Endothelial cell of umbilical vein (primary cell): ENCODE data around the gene TTC9. TPM values are rescaled to one million over a fixed set of nuclear protein-coding genes. Genes with fewer than 3 reads are reported as not detected.

Source experiments
- BruUV-seq: library from RNA; stranded (reverse); fragments of 400-500 nt; replicated peaks from 2 replicates; lab custom pipeline; 2021; lab: Mats Ljungman, UMichigan
- CTCF ChIA-PET: fragments of 300-600, 350-600 bp; sonication (Branson Sonifier 250); formaldehyde crosslinking; loops from one replicate; lab custom pipeline; 2021; ENCODE audit warnings: antibody characterized with exemption, inconsistent platforms; lab: Charles Lee
- POLR2A ChIA-PET: fragments of 300-600, 350-600 bp; sonication (Branson Sonifier 250); formaldehyde crosslinking; loops from one replicate; lab custom pipeline; 2021; ENCODE audit warnings: antibody characterized with exemption, inconsistent platforms; lab: Charles Lee
- DNase-seq: peaks from one replicate; pipeline ENCODE4 v3.0.0-alpha.2; 2011; ENCODE audit warnings: low read depth, low spot score
- FAIRE-seq: peaks from 2 replicates; lab custom pipeline; 2011; peaks lifted over from hg19 to GRCh38; lab: Jason Lieb, UNC
- H2AFZ ChIP-seq: 2 replicates; pipeline ENCODE4 v1.6.0; 2012; ENCODE audit warnings: low read depth, low read length, control low read depth, inconsistent platforms
- H3K27ac ChIP-seq: 2 replicates; pipeline ENCODE4 v1.5.1; 2011; ENCODE audit warnings: low read depth, mild to moderate bottlenecking, control low read depth, low read length, moderate library complexity; ENCODE audit not compliant: insufficient read depth
- H3K27me3 ChIP-seq, 2 experiments: 2 replicates each; pipeline versions ENCODE4 v1.6.0 to v1.6.1; 2011; ENCODE audit warnings: low read length in 2 of 2, mixed read lengths in 1 of 2; ENCODE audit not compliant: control insufficient read depth in 2 of 2, insufficient read depth in 2 of 2
- H3K36me3 ChIP-seq, 2 experiments: 2 replicates in 1 of 2; 3 replicates in 1 of 2; pipeline ENCODE4 v1.5.1; 2011; ENCODE audit warnings: low read length in 2 of 2, mild to moderate bottlenecking in 1 of 2, moderate library complexity in 1 of 2; ENCODE audit not compliant: control insufficient read depth in 2 of 2, insufficient read depth in 2 of 2; ENCODE audit errors: extremely low read depth in 1 of 2
- H3K4me1 ChIP-seq: 3 replicates; pipeline ENCODE4 v1.5.1; 2011; ENCODE audit warnings: mild to moderate bottlenecking, low read length; ENCODE audit not compliant: control insufficient read depth, insufficient read depth; ENCODE audit errors: extremely low read depth
- H3K4me2 ChIP-seq: 2 replicates; pipeline ENCODE4 v1.6.1; 2011; ENCODE audit warnings: low read length, control low read depth, mixed read lengths; ENCODE audit not compliant: insufficient read depth
- H3K4me3 ChIP-seq, 3 experiments: fragments of 200-600 bp in 1 of 3; sonication (generic), shearing (Covaris generic) in 1 of 3; replicated peaks in 1 of 3; 2 replicates each; pipeline ENCODE4 v1.5.1; 2011 to 2016; ENCODE audit warnings: control low read depth in 3 of 3, low read length in 3 of 3, mild to moderate bottlenecking in 2 of 3, inconsistent platforms in 1 of 3, low read depth in 1 of 3, moderate library complexity in 1 of 3; ENCODE audit not compliant: insufficient read depth in 1 of 3
- H3K79me2 ChIP-seq: 2 replicates; pipeline ENCODE4 v1.6.0; 2012; ENCODE audit warnings: low read length, inconsistent platforms; ENCODE audit not compliant: control insufficient read depth, insufficient read depth
- H3K9ac ChIP-seq: replicated peaks from 2 replicates; pipeline ENCODE3; 2011; ENCODE audit warnings: low read length, control low read depth; ENCODE audit not compliant: insufficient read depth; ENCODE audit errors: extremely low read depth
- H3K9me1 ChIP-seq: replicated peaks from 3 replicates; pipeline ENCODE4 v1.6.0; 2011; ENCODE audit warnings: mild to moderate bottlenecking, low read length; ENCODE audit not compliant: control insufficient read depth, insufficient read depth; ENCODE audit errors: extremely low read depth
- H3K9me3 ChIP-seq: replicated peaks from 2 replicates; pipeline ENCODE4 v1.5.1; 2012; ENCODE audit warnings: low read length, inconsistent platforms; ENCODE audit not compliant: control insufficient read depth, insufficient read depth
- H4K20me1 ChIP-seq: replicated peaks from 2 replicates; pipeline ENCODE3; 2011; ENCODE audit warnings: mild to moderate bottlenecking, low read length; ENCODE audit not compliant: control insufficient read depth, insufficient read depth; ENCODE audit errors: extremely low read depth
- CTCF ChIP-seq, 2 donors: IDR thresholded peaks; 1 replicate in 1 of 2; 2 replicates in 1 of 2; pipeline ENCODE4 v1.5.1; 2011; ENCODE audit warnings: low read length in 2 of 2, mild to moderate bottlenecking in 2 of 2, moderate library complexity in 2 of 2, control low read depth in 1 of 2, inconsistent platforms in 1 of 2, low read depth in 1 of 2; ENCODE audit not compliant: insufficient read depth in 1 of 2; ENCODE audit errors: extremely low read depth in 1 of 2
- EZH2 ChIP-seq: IDR thresholded peaks from 2 replicates; pipeline ENCODE4 v1.6.1; 2012; ENCODE audit warnings: borderline replicate concordance, low read depth, mild to moderate bottlenecking, moderate library complexity, low read length, inconsistent platforms; ENCODE audit not compliant: severe bottlenecking
- FOS ChIP-seq: IDR thresholded peaks from 2 replicates; pipeline ENCODE4 v1.6.1; 2011; ENCODE audit warnings: mild to moderate bottlenecking, low read length, moderate library complexity, borderline replicate concordance; ENCODE audit not compliant: insufficient read depth
- GATA2 ChIP-seq: IDR thresholded peaks from 2 replicates; pipeline ENCODE4 v1.7.0; 2011; ENCODE audit warnings: low read depth, mild to moderate bottlenecking, moderate library complexity, mixed read lengths, low read length; ENCODE audit not compliant: insufficient read length, insufficient read depth
- JUN ChIP-seq: IDR thresholded peaks from 2 replicates; pipeline ENCODE4 v1.6.1; 2011; ENCODE audit warnings: borderline replicate concordance, low read depth; ENCODE audit not compliant: insufficient read length, insufficient read depth
- MAX ChIP-seq: IDR thresholded peaks from 2 replicates; pipeline ENCODE4 v1.6.1; 2011; ENCODE audit not compliant: insufficient read depth, insufficient read length
- MYC ChIP-seq: IDR thresholded peaks from one replicate; pipeline ENCODE4 v1.6.1; 2011; ENCODE audit warnings: mild to moderate bottlenecking, low read depth, low read length
- POLR2A ChIP-seq: IDR thresholded peaks from 2 replicates; pipeline ENCODE4 v1.6.1; 2012; ENCODE audit warnings: low read depth, mild to moderate bottlenecking, control low read depth, low read length
- POLR2AphosphoS5 ChIP-seq: IDR thresholded peaks from 2 replicates; pipeline ENCODE4 v1.6.1; 2012; ENCODE audit warnings: low read depth, mild to moderate bottlenecking, control low read depth, low read length, moderate library complexity; ENCODE audit not compliant: insufficient read depth
- dilution Hi-C: fragments of 300-500 bp; cut with MboI; formaldehyde crosslinking; loops from one replicate; pipeline ENCODE4 v1.15.0; 2019; ENCODE audit warnings: low sequenced_read_pairs; ENCODE audit not compliant: extremely low pct_ligation_motif_present
- intact Hi-C: fragments of 100-400 bp; cut with micrococcal nuclease; formaldehyde crosslinking; loops from one replicate; pipeline ENCODE4 v1.10.0; 2022
- polyA plus RNA-seq, 4 experiments: library from polyadenylated mRNA; depleted of rRNA in 3 of 4; stranded (reverse) in 3 of 4; unstranded in 1 of 4; fragments of >200 nt; gene quantifications; 2 replicates each; pipeline versions ENCODE4 v1.2.1 to v1.2.3, GENCODE V29; 2011 to 2012; ENCODE audit warnings: missing spikeins in 1 of 4
- total RNA-seq: library from RNA; stranded (reverse); gene quantifications from 2 replicates; pipeline ENCODE4 v1.2.3, GENCODE V29; 2021

TTC9 gene
- total and polyA plus RNA-seq, 2 donors (not counting 3 experiments of a cell fraction or from before 2014, with no cell fraction given): 0.06 TPM; not detected in 1

- Histone ChIP-seq H3K4me1 (no peaks in the 10 kb centered on the region), H3K79me2 (no peaks in the 10 kb centered on the region), H3K27me3 (no peaks in the 10 kb centered on the region), H3K4me3 (no peak overlapping the region), H3K9ac (no peak overlapping the region), H3K4me2 (no peak overlapping the region), H3K9me3 (no peaks in the 10 kb centered on the region), H3K36me3 (no peaks in the 10 kb centered on the region), H3K27ac (no peak overlapping the region), H3K9me1 (no peaks in the 10 kb centered on the region), H4K20me1 (no peaks in the 10 kb centered on the region), H2AFZ (no peak overlapping the region)
- no peak for TF ChIP-seq GATA2
- no peak for TF ChIP-seq JUN
- no peak for TF ChIP-seq POLR2A
- ChIA-PET CTCF (no interaction called here), POLR2A (no interaction called here)
- intact Hi-C loops (no loop called here), dilution Hi-C loops (no loop called here)
- DNase-seq: no peak
- no peak for FAIRE-seq
- BruUV-seq: no TSS peak
Observed at GRCh38 chr14:70662080-70662479, 20.4 kb downstream of the TTC9 start.

- Histone ChIP-seq H2AFZ (no peak overlapping the region), H3K79me2 (no peaks in the 10 kb centered on the region), H4K20me1 (no peaks in the 10 kb centered on the region), H3K4me1 (no peaks in the 10 kb centered on the region), H3K27ac (no peak overlapping the region), H3K27me3 (no peaks in the 10 kb centered on the region), H3K4me3 (no peak overlapping the region), H3K9ac (no peak overlapping the region), H3K4me2 (no peak overlapping the region), H3K36me3 (no peaks in the 10 kb centered on the region), H3K9me1 (no peaks in the 10 kb centered on the region), H3K9me3 (no peaks in the 10 kb centered on the region)
- POLR2A ChIA-PET: no interaction called here
- BruUV-seq: no TSS peak
- no peak for TF ChIP-seq MYC
- TF ChIP-seq POLR2A: no peak
- TF ChIP-seq POLR2AphosphoS5: no peak
- no peak for TF ChIP-seq JUN
- no peak for TF ChIP-seq FOS
- TF ChIP-seq EZH2: no peak
- no peak for TF ChIP-seq GATA2
- no peak for TF ChIP-seq CTCF (IDR thresholded peaks at IDR 0.05; ENCODE audit: extremely low read depth in 1 of 2, insufficient read depth in 1 of 2, low read depth in 1 of 2, low read length in 2 of 2)
- TF ChIP-seq MAX: no peak
- FAIRE-seq (no peak), DNase-seq (no peak)
- intact Hi-C loops: no loop called here
- CTCF ChIA-PET: no interaction called here
- dilution Hi-C loops: no loop called here
Observed at GRCh38 chr14:70662816-70663215, 21.1 kb downstream of the TTC9 start.
